Gastroesophageal sphincter (tissue), 2 donors: ENCODE measurements around the gene EVI2B.

Source experiments
- EP300 ChIP-seq: sonication (generic); formaldehyde crosslinking; IDR thresholded peaks from one replicate; pipeline ENCODE4 v1.6.1; 2017; ENCODE audit warnings: antibody characterized with exemption, mild to moderate bottlenecking
- POLR2A ChIP-seq, 2 donors: fragments of 450-650 bp; IDR thresholded peaks; one replicate each; pipeline ENCODE4 v1.6.1; 2017; ENCODE audit warnings: antibody characterized with exemption in 2 of 2, mild to moderate bottlenecking in 2 of 2, moderate library complexity in 1 of 2
- POLR2AphosphoS5 ChIP-seq: sonication (generic); formaldehyde crosslinking; IDR thresholded peaks from one replicate; pipeline ENCODE4 v1.6.1; 2017; ENCODE audit warnings: antibody characterized with exemption

- TF ChIP-seq EP300 = no peak
- no peak for TF ChIP-seq POLR2A (IDR thresholded peaks at IDR 0.05)
- no peak for TF ChIP-seq POLR2AphosphoS5
Measured at GRCh38 chr17:31254654-31255053, 59.2 kb downstream of the EVI2B start.
